K562 (cell line): ENCODE measurements around the gene HSPB1. TPM values are rescaled to one million over a fixed set of nuclear protein-coding genes. Genes with fewer than 3 reads are reported as not detected.
A peak's percentile ranks its signal among the peaks of the same experiment; 100 is the strongest.

Experiments
- ARID1B ChIP-seq: fragments of 450-650 bp; IDR thresholded peaks from 2 replicates; pipeline ENCODE4 v1.6.1; 2016; ENCODE audit warnings: antibody characterized with exemption, mild to moderate bottlenecking, inconsistent platforms
- ATF6 ChIP-seq: sonication (generic); formaldehyde crosslinking; IDR thresholded peaks from 2 replicates; pipeline ENCODE4 v1.4.0; 2020; ENCODE audit warnings: mild to moderate bottlenecking, missing genetic modification reagents
- E4F1 ChIP-seq: fragments of 250-450 bp; sonication (Bioruptor Pico); IDR thresholded peaks from 2 replicates; pipeline ENCODE4 v1.5.0; 2021; ENCODE audit warnings: mild to moderate bottlenecking, borderline replicate concordance
- ESRRB ChIP-seq: fragments of 250-450 bp; sonication (Bioruptor Pico); IDR thresholded peaks from 2 replicates; pipeline ENCODE4 v1.5.0; 2020; ENCODE audit warnings: mild to moderate bottlenecking, moderate library complexity, borderline replicate concordance
- ETS2 ChIP-seq: IDR thresholded peaks from 2 replicates; pipeline ENCODE4 v1.6.1; 2016; ENCODE audit warnings: borderline replicate concordance, missing genetic modification characterization, mild to moderate bottlenecking, moderate library complexity, missing compliant biosample characterization; ENCODE audit not compliant: poor library complexity, severe bottlenecking
- FOSL1 ChIP-seq: fragments of 200-800 bp; sonication (Bioruptor generic); conservative IDR thresholded peaks from 2 replicates; pipeline ENCODE4 v1.6.1; 2016; ENCODE audit warnings: missing genetic modification characterization, missing compliant biosample characterization
- HBP1 ChIP-seq: fragments of 450-650 bp; formaldehyde crosslinking; IDR thresholded peaks from 2 replicates; pipeline ENCODE4 v1.4.0; 2022; ENCODE audit warnings: missing genetic modification characterization
- MTA1 ChIP-seq: fragments of 450-650 bp; IDR thresholded peaks from 2 replicates; pipeline ENCODE4 v1.6.1; 2017; ENCODE audit warnings: borderline replicate concordance
- MXD1 ChIP-seq: fragments of 250-450 bp; sonication (Bioruptor Pico); IDR thresholded peaks from 2 replicates; pipeline ENCODE4 v1.8.0; 2021; ENCODE audit warnings: borderline replicate concordance, mild to moderate bottlenecking, moderate library complexity; ENCODE audit not compliant: poor library complexity, severe bottlenecking
- NFE2 ChIP-seq: IDR thresholded peaks from 2 replicates; pipeline ENCODE4 v1.6.1; 2014; ENCODE audit warnings: antibody characterized with exemption, low read depth
- POLR2AphosphoS5 ChIP-seq: IDR thresholded peaks from 2 replicates; pipeline ENCODE4 v1.6.1; 2011; ENCODE audit warnings: mild to moderate bottlenecking, low read depth, low read length, moderate library complexity; ENCODE audit not compliant: control insufficient read depth, insufficient read depth
- RNF2 ChIP-seq: sonication (generic); IDR thresholded peaks from 2 replicates; pipeline ENCODE4 v1.6.1; 2016
- USF2 ChIP-seq: sonication (generic); formaldehyde crosslinking; IDR thresholded peaks from 2 replicates; pipeline ENCODE4 v1.5.0; 2020; ENCODE audit warnings: missing genetic modification reagents
- ZBTB43 ChIP-seq: sonication (generic); formaldehyde crosslinking; IDR thresholded peaks from 2 replicates; pipeline ENCODE4 v1.8.0; 2023; ENCODE audit warnings: mild to moderate bottlenecking, missing genetic modification reagents
- ZBTB49 ChIP-seq: sonication (generic); formaldehyde crosslinking; IDR thresholded peaks from 2 replicates; pipeline ENCODE4 v1.8.0; 2022; ENCODE audit warnings: missing genetic modification reagents, mild to moderate bottlenecking, borderline replicate concordance
- polyA plus RNA-seq, 8 experiments: library from polyadenylated mRNA; depleted of rRNA in 4 of 8; stranded (reverse) in 5 of 8; unstranded in 3 of 8; fragments of >200 nt; fragmentation: Nextera tagmentation in 2 of 8; fragmentation: Illumina TruSeq in 1 of 8; extraction: Ambion mirVana in 2 of 8; extraction: Trizol in 1 of 8; gene quantifications; 2 replicates each; pipeline versions ENCODE4 v1.2.1 to v1.2.3, GENCODE V29; 2011 to 2014; ENCODE audit warnings: inconsistent platforms in 1 of 8, missing spikeins in 1 of 8
- total RNA-seq, 7 experiments: library from RNA; depleted of rRNA in 6 of 7; stranded (reverse); fragments of >200 nt in 6 of 7; fragmentation: Illumina TruSeq in 2 of 7; extraction: Trizol in 2 of 7; gene quantifications; 2 replicates each; pipeline versions ENCODE4 v1.2.1 to v1.2.3, GENCODE V29; 2011 to 2021; ENCODE audit warnings: low replicate concordance in 1 of 7

The HSPB1 gene
- total and polyA plus RNA-seq, 9 of the 15 experiments (the other 6 are each of a cell fraction or from before 2014, with no cell fraction given), result 27.1 to 522 (median 138) TPM

GRCh38 chr7:76343294-76343930, 40.9 kb downstream of the HSPB1 start (continued):
- TF ChIP-seq USF2 (peak; percentile 66), ZBTB49 (CRISPR knock-in tag) (no peak), RNF2 (no peak), E4F1 (CRISPR knock-in tag) (no peak), ZBTB43 (CRISPR knock-in tag) (no peak), NFE2 (no peak), ETS2 (tag) (no peak), HBP1 (CRISPR knock-in tag) (no peak), FOSL1 (0 out of 2 replicates have a peak, but pooled peaks have one; percentile 25), ARID1B (no peak), ESRRB (CRISPR knock-in tag) (no peak), MXD1 (CRISPR knock-in tag) (no peak), ATF6 (CRISPR knock-in tag) (no peak), MTA1 (no peak), POLR2AphosphoS5 (no peak)
